Spinal cord (tissue), 10 donors: Measurements from ENCODE around the gene PMP22. TPM values are rescaled to one million over a fixed set of nuclear protein-coding genes. Genes with fewer than 3 reads are reported as not detected.
"Not testable (repeated sequence)": the region's sequence is repeated elsewhere in the genome, so short reads cannot be mapped to it uniquely, and the experiment has no call there.

Source experiments
- DNase-seq, 6 donors: peaks; one replicate each; pipeline versions ENCODE4 v3.0.0 to v3.0.0-alpha.2; 2013 to 2015; ENCODE audit warnings: low spot score in 6 of 6, low read depth in 4 of 6
- H3K27ac ChIP-seq: one replicate; pipeline ENCODE4 v1.5.1; 2013; ENCODE audit warnings: low read depth, low read length, control low read depth
- H3K27me3 ChIP-seq: one replicate; pipeline ENCODE4 v1.6.1; 2013; ENCODE audit warnings: low read length; ENCODE audit not compliant: control insufficient read depth, insufficient read depth
- H3K36me3 ChIP-seq: one replicate; pipeline ENCODE4 v1.6.1; 2013; ENCODE audit warnings: low read length; ENCODE audit not compliant: control insufficient read depth, insufficient read depth
- H3K4me1 ChIP-seq: one replicate; pipeline ENCODE4 v1.6.1; 2013; ENCODE audit warnings: low read length; ENCODE audit not compliant: control insufficient read depth, insufficient read depth
- H3K4me3 ChIP-seq: one replicate; pipeline ENCODE4 v1.5.1; 2013; ENCODE audit warnings: low read depth, low read length, control low read depth
- H3K9me3 ChIP-seq: one replicate; pipeline ENCODE4 v1.6.1; 2013; ENCODE audit warnings: low read length; ENCODE audit not compliant: control insufficient read depth, insufficient read depth
- WGBS: methylation state at CpG from one replicate; pipeline ENCODE4 v1.1.5; 2013; ENCODE audit warnings: missing lambda C conversion rate; ENCODE audit not compliant: insufficient coverage; 5-methylcytosine and 5-hydroxymethylcytosine counted together
- polyA plus RNA-seq, 2 donors: library from polyadenylated mRNA; unstranded; fragments of 120-200 nt; gene quantifications; one replicate each; pipeline ENCODE4 v1.2.1, GENCODE V29; 2013; ENCODE audit not compliant: insufficient read length in 2 of 2
- total RNA-seq, 2 donors: library from RNA; depleted of rRNA in 1 of 2; stranded (reverse); fragments of 120-200 nt in 1 of 2; fragments of >200 nt in 1 of 2; gene quantifications; one replicate each; pipeline versions ENCODE4 v1.2.3 to v1.2.4, GENCODE V29; 2013 to 2014
- donor health status: healthy.

Gene PMP22
- total and polyA plus RNA-seq, 4 donors, result 83.0 to 248 (median 144) TPM

GRCh38 chr17:15232517-15232915, 32.6 kb downstream of the PMP22 start:
- peak in 1 of 6 donors; percentile 7 for DNase-seq
- peaks cover 8% of the 10 kb centered on the region for H3K4me1 ChIP-seq
- no peaks in the 10 kb centered on the region for H3K27me3 ChIP-seq
- WGBS, result 80% methylated on average over 1 of the region's 3 CpGs
- H3K4me3 ChIP-seq, result no peak overlapping the region
- no peaks in the 10 kb centered on the region for H3K9me3 ChIP-seq
- H3K36me3 ChIP-seq, result peaks cover 10% of the 10 kb centered on the region
- H3K27ac ChIP-seq, result peak overlapping the region; percentile 43

DNA sequence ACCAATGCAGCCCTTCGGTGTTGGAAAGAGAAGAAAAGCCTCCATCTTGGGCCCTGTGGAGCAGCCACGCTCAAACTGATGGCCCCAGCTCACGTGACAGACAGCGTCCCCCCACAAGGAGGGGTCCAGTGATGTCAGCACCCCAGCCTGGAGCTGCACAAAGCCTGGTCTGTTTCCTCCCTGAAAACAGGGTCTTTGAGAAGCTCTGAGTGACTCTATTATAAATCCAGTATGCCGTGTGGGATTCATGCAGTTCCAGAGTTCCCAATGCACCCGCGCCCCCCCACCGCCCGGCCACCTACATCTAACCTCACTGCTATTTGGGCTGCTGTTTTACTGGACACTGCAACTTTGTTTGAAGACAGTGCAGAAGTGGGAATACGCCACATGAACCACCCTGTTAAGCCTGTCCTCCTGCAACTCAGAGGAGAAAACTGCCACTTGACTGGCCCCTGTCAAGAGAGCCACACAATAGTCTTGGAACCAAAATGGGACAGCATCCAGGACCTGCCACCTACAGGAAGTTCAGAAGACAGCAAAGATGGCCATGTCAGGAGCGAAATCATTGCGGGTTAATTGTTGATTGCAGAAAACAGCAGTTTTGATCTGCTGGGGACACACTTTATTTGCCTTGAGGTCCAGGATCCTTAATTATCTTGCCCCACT, 33.1 kb downstream of the PMP22 start:
- no peaks in the 10 kb centered on the region for H3K27me3 ChIP-seq
- H3K9me3 ChIP-seq, result no peaks in the 10 kb centered on the region
- WGBS, result 75% methylated on average over 11 of the region's 12 CpGs
- peak overlapping the region; percentile 68 for H3K27ac ChIP-seq
- peak in 2 of 6 donors; percentile 30 to 58 for DNase-seq
- H3K4me1 ChIP-seq, result peaks cover 8% of the 10 kb centered on the region
- H3K36me3 ChIP-seq, result peaks cover 10% of the 10 kb centered on the region
- H3K4me3 ChIP-seq, result no peak overlapping the region

GRCh38 chr17:15230866-15231265, 34.3 kb downstream of the PMP22 start:
- 93% methylated on average over 17 of the region's 18 CpGs for WGBS
- Histone ChIP-seq H3K4me3 (no peak overlapping the region), H3K36me3 (peaks cover 10% of the 10 kb centered on the region), H3K27me3 (no peaks in the 10 kb centered on the region), H3K9me3 (no peaks in the 10 kb centered on the region), H3K4me1 (peaks cover 8% of the 10 kb centered on the region), H3K27ac (no peak overlapping the region)
- no peak for DNase-seq

DNA sequence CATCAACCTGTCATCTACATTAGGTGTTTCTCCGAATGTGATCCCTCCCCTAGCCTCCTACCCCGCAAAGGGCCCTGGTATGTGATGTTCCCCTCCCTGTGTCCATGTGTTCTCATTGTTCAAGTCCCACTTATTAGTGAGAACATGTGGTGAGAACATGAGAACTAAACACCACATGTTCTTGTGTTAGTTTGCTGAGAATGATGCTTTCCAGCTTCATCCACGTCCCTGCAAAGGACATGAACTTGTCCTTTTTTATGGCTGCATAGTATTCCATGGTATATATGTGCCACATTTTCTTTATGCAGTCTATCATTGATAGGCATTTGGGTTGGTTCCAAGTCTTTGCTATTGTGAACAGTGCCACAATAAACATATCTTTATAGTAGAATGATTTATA, 43.3 kb downstream of the PMP22 start:
- no CpG with 5 or more reads among the region's 3 CpGs for WGBS
- not testable (repeated sequence) for H3K27ac ChIP-seq, DNase-seq, H3K27me3 ChIP-seq, H3K4me1 ChIP-seq, H3K4me3 ChIP-seq, H3K9me3 ChIP-seq, H3K36me3 ChIP-seq

DNA sequence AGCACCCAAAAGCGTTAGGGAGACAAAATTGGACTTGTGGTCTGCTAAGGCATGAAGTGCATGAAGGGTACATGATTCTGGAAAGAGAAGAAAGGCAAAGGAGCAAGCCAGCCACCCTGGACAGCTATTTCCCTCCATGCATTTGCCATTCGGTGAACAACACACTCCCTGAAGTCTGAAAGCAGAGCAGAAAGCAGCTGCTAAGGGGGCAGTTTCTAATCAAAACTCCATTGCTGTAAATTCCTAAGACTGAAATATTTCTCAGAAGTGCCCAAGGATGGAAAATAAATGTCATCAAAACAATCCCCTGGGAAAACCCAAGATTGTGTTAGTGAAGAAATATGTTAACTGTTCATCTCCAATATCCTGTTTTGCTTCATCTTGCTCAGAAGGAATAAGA, 44.3 kb downstream of the PMP22 start:
- WGBS, result 86% methylated on average over 1 of the region's 2 CpGs

GRCh38 chr17:15216481-15216880, 48.6 kb downstream of the PMP22 start:
- H3K9me3 ChIP-seq, result no peaks in the 10 kb centered on the region
- H3K4me3 ChIP-seq, result no peak overlapping the region
- H3K27me3 ChIP-seq, result no peaks in the 10 kb centered on the region
- WGBS, result no CpG with 5 or more reads among the region's 2 CpGs
- no peaks in the 10 kb centered on the region for H3K4me1 ChIP-seq
- no peak for DNase-seq
- no peak overlapping the region for H3K27ac ChIP-seq
- H3K36me3 ChIP-seq, result no peaks in the 10 kb centered on the region

More for the DNA sequence above, 44.3 kb downstream of the PMP22 start:
- Histone ChIP-seq H3K36me3 (no peaks in the 10 kb centered on the region), H3K4me1 (no peaks in the 10 kb centered on the region), H3K9me3 (no peaks in the 10 kb centered on the region), H3K27ac (no peak overlapping the region), H3K4me3 (no peak overlapping the region), H3K27me3 (no peaks in the 10 kb centered on the region)
- no peak for DNase-seq

GRCh38 chr17:15213381-15214087, 51.6 kb downstream of the PMP22 start:
- H3K4me1 ChIP-seq, result no peaks in the 10 kb centered on the region
- no peak overlapping the region for H3K4me3 ChIP-seq
- WGBS, result 100% methylated on average over 1 of the region's 5 CpGs
- no peaks in the 10 kb centered on the region for H3K27me3 ChIP-seq
- H3K36me3 ChIP-seq, result no peaks in the 10 kb centered on the region
- no peaks in the 10 kb centered on the region for H3K9me3 ChIP-seq
- DNase-seq, result peak in 2 of 6 donors; percentile 30 to 39
- H3K27ac ChIP-seq, result no peak overlapping the region

- 100% methylated on average over 1 of the region's 1 CpG for WGBS
- no peak for DNase-seq
- no peaks in the 10 kb centered on the region for H3K27me3 ChIP-seq
- H3K27ac ChIP-seq, result no peak overlapping the region
- H3K4me1 ChIP-seq, result no peaks in the 10 kb centered on the region
- H3K9me3 ChIP-seq, result no peaks in the 10 kb centered on the region
- no peaks in the 10 kb centered on the region for H3K36me3 ChIP-seq
- H3K4me3 ChIP-seq, result no peak overlapping the region
Measured at GRCh38 chr17:15210247-15210646, 54.9 kb downstream of the PMP22 start.

GRCh38 chr17:15203062-15203461, 62.1 kb downstream of the PMP22 start:
- not testable (repeated sequence) for H3K4me3 ChIP-seq, H3K4me1 ChIP-seq, DNase-seq, H3K27me3 ChIP-seq, H3K27ac ChIP-seq, H3K9me3 ChIP-seq, H3K36me3 ChIP-seq
- WGBS, result no CpG with 5 or more reads among the region's 2 CpGs

- not testable (repeated sequence) for H3K4me1 ChIP-seq, DNase-seq, H3K27ac ChIP-seq, H3K36me3 ChIP-seq, H3K27me3 ChIP-seq, H3K9me3 ChIP-seq, H3K4me3 ChIP-seq
- no CpG with 5 or more reads among the region's 2 CpGs for WGBS
Measured at GRCh38 chr17:15200574-15200973, 64.6 kb downstream of the PMP22 start.
